Osteocyte (in vitro differentiated cells): ENCODE results near the gene CELA3A. TPM values are rescaled to one million over a fixed set of nuclear protein-coding genes. Genes with fewer than 3 reads are reported as not detected.

Experiments
- DNase-seq: peaks from one replicate; pipeline ENCODE4 v3.0.0; 2021; ENCODE audit warnings: mixed read lengths; ENCODE audit not compliant: unreplicated experiment; ENCODE audit errors: extremely low spot score
- H3K27ac Mint-ChIP-seq: one replicate; pipeline ENCODE4 v1.8.0; 2021; ENCODE audit warnings: mild to moderate bottlenecking, mixed read lengths; ENCODE audit not compliant: unreplicated experiment
- H3K27me3 Mint-ChIP-seq: one replicate; pipeline ENCODE4 v1.8.0; 2021; ENCODE audit warnings: mixed read lengths; ENCODE audit not compliant: unreplicated experiment
- H3K36me3 Mint-ChIP-seq: one replicate; pipeline ENCODE4 v1.8.0; 2021; ENCODE audit warnings: mixed read lengths; ENCODE audit not compliant: unreplicated experiment
- H3K4me1 Mint-ChIP-seq: one replicate; pipeline ENCODE4 v1.8.0; 2021; ENCODE audit warnings: mixed read lengths; ENCODE audit not compliant: unreplicated experiment
- H3K4me3 Mint-ChIP-seq: one replicate; pipeline ENCODE4 v1.8.0; 2021; ENCODE audit warnings: mild to moderate bottlenecking, moderate library complexity, mixed read lengths; ENCODE audit not compliant: unreplicated experiment
- H3K9me3 Mint-ChIP-seq: one replicate; pipeline ENCODE4 v1.8.0; 2021; ENCODE audit warnings: mixed read lengths; ENCODE audit not compliant: unreplicated experiment
- long read RNA-seq: library from polyadenylated mRNA; unstranded; transcript quantifications from one replicate; pipeline ENCODE4 v2.0.0, GENCODE V29; 2021
- total RNA-seq: library from RNA; stranded (reverse); gene quantifications from 2 replicates; pipeline ENCODE4 v1.2.1, GENCODE V29; 2021
- TF ChIP-seq, protein P1 (sequence below): fragments of 200-600 bp; sonication (generic); IDR thresholded peaks from 2 replicates; pipeline ENCODE4 v1.5.0; 2021; ENCODE audit warnings: antibody characterized with exemption, mild to moderate bottlenecking, moderate library complexity

CELA3A gene, protein sequence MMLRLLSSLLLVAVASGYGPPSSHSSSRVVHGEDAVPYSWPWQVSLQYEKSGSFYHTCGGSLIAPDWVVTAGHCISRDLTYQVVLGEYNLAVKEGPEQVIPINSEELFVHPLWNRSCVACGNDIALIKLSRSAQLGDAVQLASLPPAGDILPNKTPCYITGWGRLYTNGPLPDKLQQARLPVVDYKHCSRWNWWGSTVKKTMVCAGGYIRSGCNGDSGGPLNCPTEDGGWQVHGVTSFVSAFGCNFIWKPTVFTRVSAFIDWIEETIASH
- total RNA-seq, result not detected in 2 replicates
- long read RNA-seq, result 0 reads

DNA sequence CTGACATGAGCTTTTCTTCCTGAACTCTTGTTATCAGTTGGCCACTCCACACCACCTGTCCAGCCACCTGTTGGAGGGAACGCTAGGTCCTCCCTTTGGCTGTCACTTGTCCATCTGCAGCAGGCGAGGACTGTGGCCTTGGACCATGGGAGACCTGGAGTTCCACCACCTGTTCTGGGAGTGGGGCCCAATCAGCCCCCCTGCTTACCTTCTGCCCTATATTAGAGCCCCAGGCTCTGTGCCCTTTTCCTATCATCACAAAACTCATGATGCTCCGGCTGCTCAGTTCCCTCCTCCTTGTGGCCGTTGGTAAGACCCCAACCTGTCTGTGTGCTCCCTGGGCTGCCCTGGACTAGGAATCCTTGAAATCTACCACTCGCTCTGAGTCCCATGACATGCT lies at the start of gene CELA3A:
Gene CELA3A, plus strand, starts transcription at position 249 of the 400 bp plus-strand sequence. Its CDS starts 18 bp downstream, at position 267.
- H3K36me3 Mint-ChIP-seq, result no peaks in the 10 kb centered on the region
- H3K4me3 Mint-ChIP-seq, result no peak within 1 kb of the TSS
- no peaks in the 10 kb centered on the region for H3K4me1 Mint-ChIP-seq
- no peaks in the 10 kb centered on the region for H3K9me3 Mint-ChIP-seq
- TF ChIP-seq, protein P1, sequence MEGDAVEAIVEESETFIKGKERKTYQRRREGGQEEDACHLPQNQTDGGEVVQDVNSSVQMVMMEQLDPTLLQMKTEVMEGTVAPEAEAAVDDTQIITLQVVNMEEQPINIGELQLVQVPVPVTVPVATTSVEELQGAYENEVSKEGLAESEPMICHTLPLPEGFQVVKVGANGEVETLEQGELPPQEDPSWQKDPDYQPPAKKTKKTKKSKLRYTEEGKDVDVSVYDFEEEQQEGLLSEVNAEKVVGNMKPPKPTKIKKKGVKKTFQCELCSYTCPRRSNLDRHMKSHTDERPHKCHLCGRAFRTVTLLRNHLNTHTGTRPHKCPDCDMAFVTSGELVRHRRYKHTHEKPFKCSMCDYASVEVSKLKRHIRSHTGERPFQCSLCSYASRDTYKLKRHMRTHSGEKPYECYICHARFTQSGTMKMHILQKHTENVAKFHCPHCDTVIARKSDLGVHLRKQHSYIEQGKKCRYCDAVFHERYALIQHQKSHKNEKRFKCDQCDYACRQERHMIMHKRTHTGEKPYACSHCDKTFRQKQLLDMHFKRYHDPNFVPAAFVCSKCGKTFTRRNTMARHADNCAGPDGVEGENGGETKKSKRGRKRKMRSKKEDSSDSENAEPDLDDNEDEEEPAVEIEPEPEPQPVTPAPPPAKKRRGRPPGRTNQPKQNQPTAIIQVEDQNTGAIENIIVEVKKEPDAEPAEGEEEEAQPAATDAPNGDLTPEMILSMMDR, result no peak
- H3K27me3 Mint-ChIP-seq, result peaks cover 12% of the 10 kb centered on the region
- no peak for DNase-seq
- H3K27ac Mint-ChIP-seq, result no peak within 1 kb of the TSS

DNA sequence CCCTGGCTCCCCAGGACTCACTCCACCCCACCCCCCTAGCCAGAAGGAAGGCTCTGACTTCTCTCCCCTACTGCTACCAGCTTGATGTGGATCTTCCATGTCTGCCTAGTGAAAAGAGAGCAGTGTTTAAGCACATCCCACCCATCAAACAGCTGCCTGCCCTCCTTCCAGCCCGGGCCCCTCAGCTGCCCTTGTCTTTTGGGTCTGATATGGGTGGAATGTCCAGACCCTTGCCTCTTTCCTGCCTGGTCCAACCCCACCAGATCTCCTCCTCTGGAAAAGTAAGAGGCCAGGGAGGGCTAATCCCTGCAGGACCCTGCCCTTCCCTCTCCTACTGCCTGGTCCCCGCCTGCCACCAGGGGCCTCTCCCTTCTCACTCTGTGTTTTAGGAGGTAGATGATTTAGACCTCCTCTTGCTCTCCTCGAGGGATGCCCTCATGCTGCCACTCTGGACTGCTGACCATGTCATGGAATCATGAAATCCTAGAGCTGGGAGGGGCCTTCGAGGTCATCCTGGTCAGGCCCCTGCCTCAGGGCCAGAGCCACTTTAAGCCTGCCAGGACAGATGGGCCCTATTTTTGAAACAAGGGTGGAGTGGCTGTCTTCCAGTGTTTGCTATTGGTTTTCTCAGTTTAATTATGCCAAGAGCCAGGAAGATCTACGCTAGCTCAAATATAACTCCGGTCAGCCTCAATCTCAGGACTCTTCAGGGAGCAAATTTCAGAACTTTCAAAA lies 48.5 kb upstream of the CELA3A start:
- no peaks in the 10 kb centered on the region for H3K36me3 Mint-ChIP-seq
- H3K4me1 Mint-ChIP-seq, result peaks cover 8% of the 10 kb centered on the region
- no peak overlapping the region for H3K4me3 Mint-ChIP-seq
- H3K9me3 Mint-ChIP-seq, result no peaks in the 10 kb centered on the region
- H3K27me3 Mint-ChIP-seq, result no peaks in the 10 kb centered on the region
- DNase-seq, result no peak
- H3K27ac Mint-ChIP-seq, result no peak overlapping the region
- TF ChIP-seq, protein P1, result no peak

DNA sequence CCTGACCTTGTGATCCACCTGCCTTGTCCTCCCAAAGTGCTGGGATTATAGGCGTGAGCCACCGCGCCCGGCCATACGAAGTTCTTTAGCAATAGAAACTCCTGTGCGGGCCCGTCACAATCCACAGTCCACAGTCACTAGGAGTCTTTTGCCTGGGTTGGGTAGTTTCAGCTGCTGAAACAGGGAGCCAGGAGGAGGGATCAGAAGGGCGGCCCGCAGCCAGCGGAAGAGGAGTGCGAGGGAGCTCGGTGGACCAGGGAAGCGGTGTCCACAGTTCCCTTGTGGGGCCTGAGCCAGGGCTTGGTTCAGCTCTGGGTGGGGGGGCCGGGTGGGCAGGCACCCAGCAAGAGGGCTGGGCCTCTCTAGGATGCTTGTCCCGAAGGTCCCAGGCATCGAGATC lies 46.4 kb upstream of the CELA3A start:
- Mint-ChIP-seq H3K27ac (no peak overlapping the region), H3K4me1 (peaks cover 8% of the 10 kb centered on the region), H3K4me3 (no peak overlapping the region), H3K9me3 (no peaks in the 10 kb centered on the region), H3K27me3 (no peaks in the 10 kb centered on the region), H3K36me3 (no peaks in the 10 kb centered on the region)
- DNase-seq, result no peak
- TF ChIP-seq, protein P1, result no peak

DNA sequence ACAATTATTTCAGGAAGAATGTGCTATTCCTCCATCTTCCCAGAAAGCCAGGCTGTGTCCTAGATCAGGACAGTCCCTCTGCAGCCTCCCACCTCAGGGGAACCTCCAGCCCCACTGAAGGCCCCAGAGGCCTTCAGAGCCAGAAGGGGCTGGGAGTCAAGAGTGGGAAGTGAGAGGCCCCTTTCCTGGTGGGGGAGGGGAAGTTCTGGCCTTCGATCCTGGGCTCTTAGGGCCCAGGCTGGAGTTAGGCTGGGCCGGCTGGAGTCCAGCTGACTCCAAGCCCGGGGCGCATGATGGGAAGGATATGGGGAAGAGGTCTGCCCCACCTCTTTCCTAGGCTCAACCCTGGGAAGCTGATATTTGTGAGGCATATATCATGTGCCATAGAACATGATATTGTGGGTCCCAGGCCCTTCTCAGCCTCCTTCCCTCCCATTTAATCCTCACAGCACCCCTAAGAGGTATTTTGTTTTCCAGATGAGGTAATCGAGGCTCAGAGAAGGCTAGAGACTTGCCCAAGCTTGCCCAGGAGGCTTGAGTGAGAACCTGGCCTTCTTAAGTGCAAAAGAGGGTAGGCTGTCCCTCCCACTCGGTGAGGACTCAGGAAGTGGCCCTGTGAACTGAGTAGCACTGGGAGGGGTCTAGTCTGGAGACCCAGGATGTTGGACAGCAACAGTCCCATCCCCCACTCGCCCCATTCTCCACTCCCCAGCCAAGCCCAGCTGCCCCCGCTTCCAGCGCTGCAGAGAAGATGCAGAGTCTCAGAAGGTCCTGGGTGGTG lies 45.8 kb upstream of the CELA3A start:
- Mint-ChIP-seq H3K36me3 (no peaks in the 10 kb centered on the region), H3K27ac (no peak overlapping the region), H3K27me3 (no peaks in the 10 kb centered on the region), H3K9me3 (no peaks in the 10 kb centered on the region), H3K4me1 (peaks cover 8% of the 10 kb centered on the region), H3K4me3 (no peak overlapping the region)
- TF ChIP-seq, protein P1, result no peak
- no peak for DNase-seq
